GM23338 (cell line): ENCODE data around the gene ADGRG6. TPM values are rescaled to one million over a fixed set of nuclear protein-coding genes. Genes with fewer than 3 reads are reported as not detected.

Experiments
- ATAC-seq: fragments of 200-7000 bp; cut with Tn5 transposase; 3 replicates; pipeline ENCODE4 v1.9.1; 2020
- DNase-seq: peaks from one replicate; pipeline ENCODE4 v3.0.0-alpha.2; 2015; ENCODE audit warnings: low spot score
- H2AFZ ChIP-seq: fragments of 200-600 bp; sonication (generic); 2 replicates; pipeline ENCODE4 v1.8.0; 2016; ENCODE audit warnings: antibody characterized with exemption, mild to moderate bottlenecking, moderate library complexity
- H3F3A ChIP-seq: fragments of 200-600 bp; sonication (generic); replicated peaks from 2 replicates; pipeline ENCODE4 v1.8.0; 2017; ENCODE audit warnings: antibody characterized with exemption, mixed run types, low read depth
- H3K27ac ChIP-seq: fragments of 200-600 bp; sonication (generic); 2 replicates; pipeline ENCODE4 v1.6.1; 2016; ENCODE audit warnings: low read depth
- H3K27me3 ChIP-seq: fragments of 200-600 bp; sonication (generic); 2 replicates; pipeline ENCODE4 v1.8.0; 2016; ENCODE audit warnings: mild to moderate bottlenecking, mixed run types, moderate library complexity; ENCODE audit not compliant: insufficient read depth
- H3K36me3 ChIP-seq: fragments of 200-600 bp; sonication (generic); 2 replicates; pipeline ENCODE4 v1.8.0; 2016; ENCODE audit warnings: mild to moderate bottlenecking; ENCODE audit not compliant: insufficient read depth
- H3K4me1 ChIP-seq: fragments of 200-600 bp; sonication (generic); 2 replicates; pipeline ENCODE4 v1.8.0; 2016; ENCODE audit warnings: mild to moderate bottlenecking, moderate library complexity; ENCODE audit not compliant: insufficient read depth
- H3K4me2 ChIP-seq: fragments of 200-600 bp; sonication (generic); 2 replicates; pipeline ENCODE4 v1.7.1; 2017; ENCODE audit warnings: mixed run types
- H3K4me3 ChIP-seq: fragments of 200-600 bp; sonication (generic); 2 replicates; pipeline ENCODE4 v1.6.1; 2016; ENCODE audit warnings: mixed run types
- H3K79me2 ChIP-seq: fragments of 200-600 bp; sonication (generic); replicated peaks from 2 replicates; pipeline ENCODE4 v1.8.0; 2017; ENCODE audit warnings: mild to moderate bottlenecking; ENCODE audit not compliant: insufficient read depth
- H3K9me2 ChIP-seq: fragments of 200-600 bp; sonication (generic); 2 replicates; pipeline ENCODE4 v1.8.0; 2017; ENCODE audit not compliant: insufficient read depth
- H4K20me1 ChIP-seq: fragments of 200-600 bp; sonication (generic); replicated peaks from 2 replicates; pipeline ENCODE4 v1.8.0; 2017; ENCODE audit warnings: mild to moderate bottlenecking; ENCODE audit not compliant: insufficient read depth
- H3K27ac Mint-ChIP-seq: 2 replicates; pipeline ENCODE4 v1.8.0; 2020; ENCODE audit warnings: inconsistent platforms, mild to moderate bottlenecking, moderate library complexity, mixed read lengths
- H3K27me3 Mint-ChIP-seq: 3 replicates; pipeline ENCODE4 v1.8.0; 2022; ENCODE audit warnings: low read depth, mild to moderate bottlenecking, moderate library complexity, mixed read lengths, inconsistent platforms; ENCODE audit not compliant: insufficient read depth, poor library complexity
- H3K36me3 Mint-ChIP-seq: 3 replicates; pipeline ENCODE4 v1.8.0; 2021; ENCODE audit warnings: low read depth, mild to moderate bottlenecking, inconsistent platforms, moderate library complexity, mixed read lengths
- H3K4me1 Mint-ChIP-seq: 3 replicates; pipeline ENCODE4 v1.8.0; 2020; ENCODE audit warnings: mild to moderate bottlenecking, inconsistent platforms, mixed read lengths
- H3K4me3 Mint-ChIP-seq: 3 replicates; pipeline ENCODE4 v1.8.0; 2021; ENCODE audit warnings: moderate library complexity, mild to moderate bottlenecking, inconsistent platforms, mixed read lengths
- H3K9me3 Mint-ChIP-seq: 3 replicates; pipeline ENCODE4 v1.8.0; 2020; ENCODE audit warnings: moderate library complexity, mild to moderate bottlenecking, inconsistent platforms, mixed read lengths
- CREB1 ChIP-seq: fragments of 250-450 bp; sonication (Bioruptor Pico); IDR thresholded peaks from 2 replicates; pipeline ENCODE4 v1.5.0; 2020; ENCODE audit warnings: low read depth, mild to moderate bottlenecking, moderate library complexity
- EZH2phosphoT487 ChIP-seq: fragments of 200-600 bp; sonication (generic); IDR thresholded peaks from one replicate; pipeline ENCODE4 v1.8.1; 2018; ENCODE audit warnings: antibody characterized with exemption; ENCODE audit not compliant: unreplicated experiment
- POLR2AphosphoS5 ChIP-seq: IDR thresholded peaks from 2 replicates; pipeline ENCODE4 v1.6.1; 2016; ENCODE audit warnings: antibody characterized with exemption, low read depth
- STAT1 ChIP-seq: IDR thresholded peaks from one replicate; pipeline ENCODE4 v1.6.1; 2016; ENCODE audit warnings: antibody characterized with exemption; ENCODE audit not compliant: unreplicated experiment
- ZNF331 ChIP-seq: fragments of 250-450 bp; sonication (Bioruptor Pico); IDR thresholded peaks from 2 replicates; pipeline ENCODE4 v1.5.0; 2020; ENCODE audit warnings: low read depth, mild to moderate bottlenecking, moderate library complexity
- polyA plus RNA-seq: library from polyadenylated mRNA; unstranded; fragments of >200 nt; fragmentation: Nextera tagmentation; extraction: Ambion mirVana; gene quantifications from 2 replicates; pipeline ENCODE4 v1.2.1, GENCODE V29; 2016
- total RNA-seq: library from RNA; depleted of rRNA; stranded (reverse); fragments of >200 nt; shearing (Covaris generic); gene quantifications from 2 replicates; pipeline ENCODE4 v1.2.3, GENCODE V29; 2014
- TF ChIP-seq, protein P1 (sequence below): fragments of 250-450 bp; sonication (Bioruptor Pico); IDR thresholded peaks from 2 replicates; pipeline ENCODE4 v1.5.0; 2020; ENCODE audit warnings: mild to moderate bottlenecking, moderate library complexity
- TF ChIP-seq, protein P2 (sequence below): IDR thresholded peaks from one replicate; pipeline ENCODE4 v1.6.1; 2018; ENCODE audit warnings: antibody characterized with exemption; ENCODE audit not compliant: unreplicated experiment
- TF ChIP-seq, protein P3 (sequence below): IDR thresholded peaks from 2 replicates; pipeline ENCODE4 v1.6.1; 2016; ENCODE audit warnings: antibody characterized with exemption

Gene ADGRG6
- total and polyA plus RNA-seq, 2 experiments from 2014 or later, result 1.3 to 7.7 TPM

DNA sequence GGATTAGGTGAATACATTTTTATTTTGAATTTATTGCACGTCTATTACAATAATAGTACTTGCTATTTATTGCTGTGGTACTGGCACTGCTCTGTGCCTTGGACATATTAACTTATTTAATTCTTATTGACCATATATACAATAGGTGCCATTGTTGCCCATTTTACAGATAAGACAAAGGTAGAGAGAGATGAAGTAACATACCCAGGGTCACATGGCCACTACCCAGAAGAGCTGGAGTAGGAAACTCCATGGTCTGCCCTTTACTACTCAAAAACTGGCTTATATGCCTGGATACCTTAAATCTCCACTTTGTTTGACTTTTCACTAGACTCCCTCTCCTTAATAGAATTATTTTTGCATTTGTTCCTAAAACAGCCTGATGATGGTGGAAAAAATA is 67.5 kb downstream of the ADGRG6 start (continued):
- TF ChIP-seq, protein P1, sequence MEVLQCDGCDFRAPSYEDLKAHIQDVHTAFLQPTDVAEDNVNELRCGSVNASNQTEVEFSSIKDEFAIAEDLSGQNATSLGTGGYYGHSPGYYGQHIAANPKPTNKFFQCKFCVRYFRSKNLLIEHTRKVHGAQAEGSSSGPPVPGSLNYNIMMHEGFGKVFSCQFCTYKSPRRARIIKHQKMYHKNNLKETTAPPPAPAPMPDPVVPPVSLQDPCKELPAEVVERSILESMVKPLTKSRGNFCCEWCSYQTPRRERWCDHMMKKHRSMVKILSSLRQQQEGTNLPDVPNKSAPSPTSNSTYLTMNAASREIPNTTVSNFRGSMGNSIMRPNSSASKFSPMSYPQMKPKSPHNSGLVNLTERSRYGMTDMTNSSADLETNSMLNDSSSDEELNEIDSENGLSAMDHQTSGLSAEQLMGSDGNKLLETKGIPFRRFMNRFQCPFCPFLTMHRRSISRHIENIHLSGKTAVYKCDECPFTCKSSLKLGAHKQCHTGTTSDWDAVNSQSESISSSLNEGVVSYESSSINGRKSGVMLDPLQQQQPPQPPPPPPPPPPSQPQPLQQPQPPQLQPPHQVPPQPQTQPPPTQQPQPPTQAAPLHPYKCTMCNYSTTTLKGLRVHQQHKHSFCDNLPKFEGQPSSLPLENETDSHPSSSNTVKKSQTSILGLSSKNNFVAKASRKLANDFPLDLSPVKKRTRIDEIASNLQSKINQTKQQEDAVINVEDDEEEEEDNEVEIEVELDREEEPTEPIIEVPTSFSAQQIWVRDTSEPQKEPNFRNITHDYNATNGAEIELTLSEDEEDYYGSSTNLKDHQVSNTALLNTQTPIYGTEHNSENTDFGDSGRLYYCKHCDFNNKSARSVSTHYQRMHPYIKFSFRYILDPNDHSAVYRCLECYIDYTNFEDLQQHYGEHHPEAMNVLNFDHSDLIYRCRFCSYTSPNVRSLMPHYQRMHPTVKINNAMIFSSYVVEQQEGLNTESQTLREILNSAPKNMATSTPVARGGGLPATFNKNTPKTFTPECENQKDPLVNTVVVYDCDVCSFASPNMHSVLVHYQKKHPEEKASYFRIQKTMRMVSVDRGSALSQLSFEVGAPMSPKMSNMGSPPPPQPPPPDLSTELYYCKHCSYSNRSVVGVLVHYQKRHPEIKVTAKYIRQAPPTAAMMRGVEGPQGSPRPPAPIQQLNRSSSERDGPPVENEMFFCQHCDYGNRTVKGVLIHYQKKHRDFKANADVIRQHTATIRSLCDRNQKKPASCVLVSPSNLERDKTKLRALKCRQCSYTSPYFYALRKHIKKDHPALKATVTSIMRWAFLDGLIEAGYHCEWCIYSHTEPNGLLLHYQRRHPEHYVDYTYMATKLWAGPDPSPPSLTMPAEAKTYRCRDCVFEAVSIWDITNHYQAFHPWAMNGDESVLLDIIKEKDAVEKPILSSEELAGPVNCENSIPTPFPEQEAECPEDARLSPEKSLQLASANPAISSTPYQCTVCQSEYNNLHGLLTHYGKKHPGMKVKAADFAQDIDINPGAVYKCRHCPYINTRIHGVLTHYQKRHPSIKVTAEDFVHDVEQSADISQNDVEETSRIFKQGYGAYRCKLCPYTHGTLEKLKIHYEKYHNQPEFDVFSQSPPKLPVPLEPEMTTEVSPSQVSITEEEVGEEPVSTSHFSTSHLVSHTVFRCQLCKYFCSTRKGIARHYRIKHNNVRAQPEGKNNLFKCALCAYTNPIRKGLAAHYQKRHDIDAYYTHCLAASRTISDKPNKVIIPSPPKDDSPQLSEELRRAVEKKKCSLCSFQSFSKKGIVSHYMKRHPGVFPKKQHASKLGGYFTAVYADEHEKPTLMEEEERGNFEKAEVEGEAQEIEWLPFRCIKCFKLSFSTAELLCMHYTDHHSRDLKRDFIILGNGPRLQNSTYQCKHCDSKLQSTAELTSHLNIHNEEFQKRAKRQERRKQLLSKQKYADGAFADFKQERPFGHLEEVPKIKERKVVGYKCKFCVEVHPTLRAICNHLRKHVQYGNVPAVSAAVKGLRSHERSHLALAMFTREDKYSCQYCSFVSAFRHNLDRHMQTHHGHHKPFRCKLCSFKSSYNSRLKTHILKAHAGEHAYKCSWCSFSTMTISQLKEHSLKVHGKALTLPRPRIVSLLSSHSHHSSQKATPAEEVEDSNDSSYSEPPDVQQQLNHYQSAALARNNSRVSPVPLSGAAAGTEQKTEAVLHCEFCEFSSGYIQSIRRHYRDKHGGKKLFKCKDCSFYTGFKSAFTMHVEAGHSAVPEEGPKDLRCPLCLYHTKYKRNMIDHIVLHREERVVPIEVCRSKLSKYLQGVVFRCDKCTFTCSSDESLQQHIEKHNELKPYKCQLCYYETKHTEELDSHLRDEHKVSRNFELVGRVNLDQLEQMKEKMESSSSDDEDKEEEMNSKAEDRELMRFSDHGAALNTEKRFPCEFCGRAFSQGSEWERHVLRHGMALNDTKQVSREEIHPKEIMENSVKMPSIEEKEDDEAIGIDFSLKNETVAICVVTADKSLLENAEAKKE (CRISPR knock-in tag), result no peak
- TF ChIP-seq, protein P2, sequence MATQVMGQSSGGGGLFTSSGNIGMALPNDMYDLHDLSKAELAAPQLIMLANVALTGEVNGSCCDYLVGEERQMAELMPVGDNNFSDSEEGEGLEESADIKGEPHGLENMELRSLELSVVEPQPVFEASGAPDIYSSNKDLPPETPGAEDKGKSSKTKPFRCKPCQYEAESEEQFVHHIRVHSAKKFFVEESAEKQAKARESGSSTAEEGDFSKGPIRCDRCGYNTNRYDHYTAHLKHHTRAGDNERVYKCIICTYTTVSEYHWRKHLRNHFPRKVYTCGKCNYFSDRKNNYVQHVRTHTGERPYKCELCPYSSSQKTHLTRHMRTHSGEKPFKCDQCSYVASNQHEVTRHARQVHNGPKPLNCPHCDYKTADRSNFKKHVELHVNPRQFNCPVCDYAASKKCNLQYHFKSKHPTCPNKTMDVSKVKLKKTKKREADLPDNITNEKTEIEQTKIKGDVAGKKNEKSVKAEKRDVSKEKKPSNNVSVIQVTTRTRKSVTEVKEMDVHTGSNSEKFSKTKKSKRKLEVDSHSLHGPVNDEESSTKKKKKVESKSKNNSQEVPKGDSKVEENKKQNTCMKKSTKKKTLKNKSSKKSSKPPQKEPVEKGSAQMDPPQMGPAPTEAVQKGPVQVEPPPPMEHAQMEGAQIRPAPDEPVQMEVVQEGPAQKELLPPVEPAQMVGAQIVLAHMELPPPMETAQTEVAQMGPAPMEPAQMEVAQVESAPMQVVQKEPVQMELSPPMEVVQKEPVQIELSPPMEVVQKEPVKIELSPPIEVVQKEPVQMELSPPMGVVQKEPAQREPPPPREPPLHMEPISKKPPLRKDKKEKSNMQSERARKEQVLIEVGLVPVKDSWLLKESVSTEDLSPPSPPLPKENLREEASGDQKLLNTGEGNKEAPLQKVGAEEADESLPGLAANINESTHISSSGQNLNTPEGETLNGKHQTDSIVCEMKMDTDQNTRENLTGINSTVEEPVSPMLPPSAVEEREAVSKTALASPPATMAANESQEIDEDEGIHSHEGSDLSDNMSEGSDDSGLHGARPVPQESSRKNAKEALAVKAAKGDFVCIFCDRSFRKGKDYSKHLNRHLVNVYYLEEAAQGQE, result no peak
- no peak for TF ChIP-seq STAT1
- TF ChIP-seq POLR2AphosphoS5, result no peak
- no peak for TF ChIP-seq ZNF331 (CRISPR knock-in tag)
- no peak for TF ChIP-seq CREB1 (CRISPR knock-in tag)

DNA sequence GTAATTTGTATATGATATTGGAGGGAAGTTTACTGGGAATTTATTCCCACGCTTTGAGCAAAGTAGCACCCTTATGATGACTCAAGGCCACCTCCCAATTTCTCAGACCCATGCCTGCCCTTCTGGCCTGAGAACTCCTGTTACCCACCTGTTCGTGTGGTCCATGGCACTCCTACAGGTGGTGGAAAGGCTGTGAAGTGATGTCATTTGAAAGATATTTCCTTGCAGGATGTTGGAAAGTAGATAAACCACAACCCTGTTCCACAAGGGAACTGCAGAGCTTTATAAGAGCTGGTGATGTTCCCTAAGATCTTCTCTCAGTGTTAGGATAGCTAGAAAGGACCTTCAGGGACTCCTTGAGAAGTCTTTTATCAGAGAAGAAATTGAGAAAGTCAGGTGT is 70.5 kb downstream of the ADGRG6 start:
- no peaks in the 10 kb centered on the region for H4K20me1 ChIP-seq
- H3K9me2 ChIP-seq, result no peaks in the 10 kb centered on the region
- DNase-seq, result no peak
- H3K4me1 ChIP-seq, result peaks cover 2% of the 10 kb centered on the region
- no peaks in the 10 kb centered on the region for H3K36me3 ChIP-seq
- H3K4me3 ChIP-seq, result no peak overlapping the region
- H3K27ac ChIP-seq, result no peak overlapping the region
- peaks cover 15% of the 10 kb centered on the region for H3K4me1 Mint-ChIP-seq
- no peaks in the 10 kb centered on the region for H3F3A ChIP-seq
- no peaks in the 10 kb centered on the region for H3K9me3 Mint-ChIP-seq
- no peaks in the 10 kb centered on the region for H3K79me2 ChIP-seq
- no peaks in the 10 kb centered on the region for H3K36me3 Mint-ChIP-seq
- H2AFZ ChIP-seq, result no peak overlapping the region
- no peak overlapping the region for H3K4me2 ChIP-seq
- H3K27me3 ChIP-seq, result no peaks in the 10 kb centered on the region
- no peak for ATAC-seq
- no peaks in the 10 kb centered on the region for H3K27me3 Mint-ChIP-seq
- no peak overlapping the region for H3K4me3 Mint-ChIP-seq
- H3K27ac Mint-ChIP-seq, result no peak overlapping the region
- TF ChIP-seq, protein P3, sequence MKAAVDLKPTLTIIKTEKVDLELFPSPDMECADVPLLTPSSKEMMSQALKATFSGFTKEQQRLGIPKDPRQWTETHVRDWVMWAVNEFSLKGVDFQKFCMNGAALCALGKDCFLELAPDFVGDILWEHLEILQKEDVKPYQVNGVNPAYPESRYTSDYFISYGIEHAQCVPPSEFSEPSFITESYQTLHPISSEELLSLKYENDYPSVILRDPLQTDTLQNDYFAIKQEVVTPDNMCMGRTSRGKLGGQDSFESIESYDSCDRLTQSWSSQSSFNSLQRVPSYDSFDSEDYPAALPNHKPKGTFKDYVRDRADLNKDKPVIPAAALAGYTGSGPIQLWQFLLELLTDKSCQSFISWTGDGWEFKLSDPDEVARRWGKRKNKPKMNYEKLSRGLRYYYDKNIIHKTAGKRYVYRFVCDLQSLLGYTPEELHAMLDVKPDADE, result no peak
- TF ChIP-seq ZNF331 (CRISPR knock-in tag) (no peak), EZH2phosphoT487 (no peak)
